ENCODE measurements around the gene FMNL2. TPM values are rescaled to one million over a fixed set of nuclear protein-coding genes. Genes with fewer than 3 reads are reported as not detected.

The FMNL2 gene
- total RNA-seq, 1 donor from 2014 or later, result 31.8 TPM

- DNase-seq (ENCODE audit: low spot score), result no peak
Observed at GRCh38 chr2:152449578-152449977, 114.6 kb downstream of the FMNL2 start.

- DNase-seq (ENCODE audit: low spot score), result no peak
Observed at GRCh38 chr2:152450176-152450575, 115.2 kb downstream of the FMNL2 start.

- no peak for DNase-seq (ENCODE audit: low spot score)
Observed at GRCh38 chr2:152452256-152452973, 117.4 kb downstream of the FMNL2 start.

DNA sequence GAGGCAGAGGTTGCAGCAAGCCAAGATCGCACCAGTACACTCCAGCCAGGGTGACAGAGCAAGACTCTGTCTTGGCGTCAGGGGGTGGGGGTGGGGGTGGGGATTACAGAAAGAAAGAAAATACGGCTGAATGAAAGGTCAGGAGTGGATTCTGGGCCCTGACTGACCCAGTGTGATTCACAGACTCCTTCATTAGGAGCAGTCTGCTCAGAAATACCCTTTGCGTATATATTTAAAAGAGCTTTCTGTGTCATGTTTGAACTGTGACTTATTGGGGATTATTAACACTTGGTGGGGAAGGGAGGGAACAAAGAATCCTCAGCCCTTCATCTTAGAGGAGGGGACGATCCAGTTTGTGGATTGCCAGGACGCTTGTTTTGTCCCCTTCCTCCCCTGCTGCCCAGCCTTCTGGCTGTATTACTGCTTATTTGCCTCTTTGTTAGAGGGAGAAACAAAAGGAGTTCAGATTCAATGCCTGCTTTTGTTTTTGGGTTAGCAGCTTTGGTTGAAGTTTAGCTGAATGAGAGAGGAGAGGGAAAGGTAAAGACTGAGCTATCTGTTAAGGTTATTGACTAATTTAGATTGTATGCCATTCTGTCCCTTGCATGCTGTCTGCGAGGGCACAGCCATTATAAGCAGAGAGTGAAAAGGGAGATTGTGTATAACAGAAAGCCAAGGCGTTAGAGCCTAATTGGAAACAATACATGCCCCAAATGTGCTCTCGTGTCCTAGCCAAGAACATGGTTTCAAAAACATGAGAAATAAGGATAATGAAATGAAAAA, 118.3 kb downstream of the FMNL2 start:
- no peak for DNase-seq (ENCODE audit: low spot score)

DNA sequence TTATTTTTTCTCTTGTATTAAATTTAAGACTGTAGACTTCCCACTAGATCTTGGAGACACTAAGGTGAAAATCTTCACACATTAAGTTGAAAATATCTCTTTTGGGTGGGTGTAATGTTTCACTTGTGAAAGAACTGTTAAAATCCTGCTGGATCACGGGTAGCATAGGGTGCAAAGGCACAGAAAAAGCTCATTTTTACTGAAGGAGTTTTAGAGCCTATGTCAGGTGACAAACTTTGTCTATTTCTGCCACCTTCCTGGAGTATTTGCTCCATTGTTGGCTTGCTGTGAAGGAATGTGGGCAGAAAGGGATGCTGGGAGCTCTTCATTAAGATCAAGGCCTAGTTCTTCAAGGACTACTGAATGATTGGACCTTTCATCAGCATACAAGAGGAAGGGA, 119.4 kb downstream of the FMNL2 start:
- DNase-seq (ENCODE audit: low spot score), result no peak

- DNase-seq (ENCODE audit: low spot score), result no peak
Observed at GRCh38 chr2:152454960-152455359, 120.0 kb downstream of the FMNL2 start.

DNA sequence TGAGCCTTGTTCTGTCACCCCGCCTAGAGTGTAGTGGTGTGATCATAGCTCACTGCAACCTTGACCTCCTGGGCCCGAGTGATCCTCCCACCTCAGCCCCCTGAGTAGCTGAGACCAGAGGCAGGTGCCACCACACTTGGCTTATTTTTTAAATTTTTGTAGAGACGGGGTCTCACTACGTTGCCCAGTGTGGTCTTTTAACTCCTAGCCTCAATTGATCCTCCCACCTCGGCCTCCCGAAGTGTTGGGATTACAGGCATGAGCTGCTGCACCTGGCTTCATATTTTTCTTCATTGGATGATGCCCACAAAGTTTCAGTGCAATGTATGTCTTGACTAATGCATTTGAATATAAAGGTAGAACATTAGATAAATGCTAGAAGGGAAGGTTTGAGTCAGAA, 120.8 kb downstream of the FMNL2 start:
- no peak for DNase-seq (ENCODE audit: low spot score)

- no peak for DNase-seq (ENCODE audit: low spot score)
Observed at GRCh38 chr2:152456262-152456661, 121.3 kb downstream of the FMNL2 start.

DNA sequence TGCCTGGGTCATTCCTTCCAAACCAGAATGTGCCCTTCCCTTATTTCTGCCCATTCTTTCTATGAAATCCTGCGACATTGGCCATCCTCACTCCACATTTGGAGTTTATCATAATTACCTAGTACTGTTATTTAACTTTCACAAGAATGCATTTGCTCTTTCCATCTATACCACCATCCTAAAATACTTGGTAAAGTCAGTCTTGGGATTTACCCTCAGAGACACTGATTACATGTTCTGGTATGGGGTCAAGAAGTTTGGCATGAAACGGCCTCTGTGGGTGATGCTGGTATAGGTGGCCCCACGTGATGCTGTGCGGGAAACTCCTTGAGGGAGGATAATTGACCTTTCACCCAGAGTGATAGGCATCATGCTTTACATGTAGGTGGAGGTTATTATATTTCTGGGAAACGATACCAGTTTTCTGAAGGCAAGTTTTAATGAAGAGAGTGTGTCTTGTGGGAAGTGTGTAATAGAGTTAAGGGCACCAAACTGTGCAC, 123.5 kb downstream of the FMNL2 start:
- no peak for DNase-seq (ENCODE audit: low spot score)

GRCh38 chr2:152459091-152459490, 124.1 kb downstream of the FMNL2 start:
- DNase-seq (ENCODE audit: low spot score), result no peak

GRCh38 chr2:152460567-152460966, 125.6 kb downstream of the FMNL2 start:
- no peak for DNase-seq (ENCODE audit: low spot score)

DNA sequence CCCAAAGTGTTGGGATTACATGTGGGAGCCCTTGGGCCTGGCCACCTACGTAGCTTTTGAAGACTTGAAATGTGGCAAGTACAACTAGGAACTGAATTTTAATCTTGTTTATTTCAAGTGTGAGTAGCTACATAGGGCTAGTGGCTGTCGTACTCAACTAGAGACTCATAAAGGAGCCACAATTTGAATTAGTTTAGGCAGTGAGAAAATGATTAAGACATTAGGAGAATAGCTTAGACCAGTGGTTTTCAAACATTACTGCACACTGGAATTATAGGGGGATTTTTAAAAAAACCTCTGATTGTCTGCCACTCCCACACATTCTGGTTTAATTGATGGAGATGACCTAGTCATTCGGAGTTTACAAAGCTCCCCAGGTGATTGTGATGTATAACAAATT, 127.1 kb downstream of the FMNL2 start:
- no peak for DNase-seq (ENCODE audit: low spot score)

DNA sequence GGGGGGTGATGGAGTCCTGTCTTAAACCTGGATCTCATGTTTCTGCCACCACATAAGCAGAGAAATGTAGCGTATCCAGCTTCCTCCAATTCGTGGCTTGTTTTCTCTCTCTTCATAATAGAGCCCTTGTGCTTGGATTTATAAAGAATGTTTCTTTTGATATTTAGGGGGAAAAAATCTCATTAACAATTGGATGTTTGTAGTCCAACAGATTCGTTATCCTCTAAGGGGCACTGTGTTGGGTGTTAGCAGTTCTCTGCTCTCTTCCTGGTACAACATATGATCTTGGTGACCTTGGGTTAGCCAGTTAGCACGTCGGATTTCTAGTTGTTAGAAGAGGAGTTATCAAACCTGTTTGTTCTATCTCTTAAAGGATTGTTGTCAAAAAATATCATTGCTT, 127.8 kb downstream of the FMNL2 start:
- DNase-seq (ENCODE audit: low spot score), result no peak

- DNase-seq (ENCODE audit: low spot score), result no peak
Observed at GRCh38 chr2:152464851-152465470, 130.0 kb downstream of the FMNL2 start.

GRCh38 chr2:152465541-152465940, 130.6 kb downstream of the FMNL2 start:
- no peak for DNase-seq (ENCODE audit: low spot score)

DNA sequence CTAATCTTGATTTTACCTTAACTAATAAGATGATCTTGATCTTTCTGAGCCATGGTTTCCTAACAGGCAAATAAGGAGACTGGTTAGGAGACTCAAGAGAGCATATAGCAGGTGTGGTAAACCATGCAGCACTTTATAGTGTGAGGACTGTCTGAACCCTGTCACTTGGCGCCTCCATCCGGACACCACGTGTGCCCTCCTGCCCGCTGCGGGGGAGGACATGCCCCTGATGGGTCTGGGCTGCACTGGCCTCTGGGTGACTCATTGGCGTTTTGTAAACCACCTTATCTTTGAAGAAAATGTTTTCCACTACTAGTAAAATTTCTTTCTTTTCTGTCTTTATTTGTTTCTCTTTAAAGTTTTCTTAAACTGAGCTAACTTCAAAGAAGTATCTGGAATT, 131.1 kb downstream of the FMNL2 start:
- DNase-seq (ENCODE audit: low spot score), result peak; percentile 54

DNA sequence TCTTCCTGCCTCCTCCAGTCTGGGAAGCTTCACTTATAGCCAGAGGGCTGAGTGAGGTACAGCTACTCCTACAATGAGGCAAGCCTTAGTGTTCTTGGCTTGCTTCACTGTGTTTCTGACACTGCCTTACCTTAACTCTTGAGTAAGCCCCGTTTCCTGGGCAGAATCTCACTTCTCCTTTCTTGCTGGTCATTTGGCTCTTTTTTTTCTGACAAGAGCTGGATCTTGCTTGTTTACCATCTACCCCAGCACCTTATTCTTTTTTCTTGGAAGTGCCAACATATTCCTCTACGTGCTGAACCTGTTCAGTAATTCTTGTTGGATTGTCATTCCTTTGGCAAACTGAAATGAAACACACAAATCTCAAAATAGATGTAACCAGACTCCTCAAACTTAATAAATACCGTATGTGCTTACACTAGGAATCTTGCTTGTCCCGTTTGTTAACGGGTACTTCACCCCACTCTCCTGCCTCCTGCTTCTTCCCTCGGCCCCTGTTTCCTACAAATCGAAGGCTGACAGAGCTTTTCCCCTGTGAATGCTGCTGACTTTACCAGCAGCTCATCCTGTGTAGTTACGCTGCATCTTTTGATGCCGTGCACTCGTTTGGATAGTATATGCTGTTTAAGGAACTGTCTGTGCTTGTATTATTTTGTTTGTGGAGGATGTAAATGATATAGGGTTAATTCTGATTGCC, 132.2 kb downstream of the FMNL2 start:
- no peak for DNase-seq (ENCODE audit: low spot score)

- no peak for DNase-seq (ENCODE audit: low spot score)
Observed at GRCh38 chr2:152467677-152468410, 132.9 kb downstream of the FMNL2 start.

GRCh38 chr2:152468899-152469692, 134.1 kb downstream of the FMNL2 start:
- DNase-seq (ENCODE audit: low spot score), result no peak
